Activated CD8-positive, alpha-beta memory T cell treated with anti-CD3 and anti-CD28 coated beads, Interleukin-2, amount 50 U/mL, for 1 hour (primary cell): Measurements from ENCODE around the gene PIGK.
"Not testable (repeated sequence)": the region's sequence is repeated elsewhere in the genome, so short reads cannot be mapped to it uniquely, and the experiment has no call there.

Experiments used
- DNase-seq: peaks from one replicate; pipeline ENCODE4 v3.0.0-alpha.2; 2020; ENCODE audit errors: extremely low read depth

The PIGK gene

DNA sequence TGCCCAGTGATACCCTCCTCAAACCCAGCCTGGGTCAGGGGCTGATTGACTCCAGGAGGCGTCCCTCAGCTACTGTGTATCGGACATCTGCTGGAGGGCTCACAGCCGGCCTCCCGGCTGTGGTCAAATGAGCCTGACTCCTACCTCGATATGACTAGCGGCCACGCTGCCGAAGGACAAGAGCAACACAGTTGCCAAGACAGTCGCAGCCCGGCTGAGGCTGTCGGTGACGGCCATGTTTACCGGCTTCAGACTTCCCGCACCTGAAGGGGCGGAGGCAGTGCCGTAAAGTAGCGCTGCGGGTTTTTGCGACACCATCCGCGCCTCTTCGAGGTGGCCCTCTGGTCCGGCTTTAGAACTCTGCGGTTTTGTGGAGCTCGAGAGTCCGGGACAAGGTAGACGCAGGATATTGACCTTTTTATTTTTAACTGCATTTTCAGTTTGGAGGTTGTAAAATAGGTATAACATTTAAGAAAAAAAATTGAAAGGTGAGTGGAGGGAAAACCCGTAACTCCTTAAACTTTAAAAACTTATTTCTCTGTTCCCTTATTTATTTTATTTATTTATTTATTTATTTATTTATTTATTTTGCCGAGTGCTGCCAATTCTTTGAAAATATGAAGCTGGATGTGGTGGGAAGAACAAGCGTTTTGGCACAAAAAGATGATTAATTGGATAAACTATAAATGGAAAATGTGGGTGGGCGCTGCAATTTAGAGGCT lies at the start of gene PIGK:
Gene PIGK (minus strand): TSS at position 265 of the 722 bp plus-strand sequence. CDS start 28 bp downstream, at position 237.
- peak; percentile 56 for DNase-seq

DNA sequence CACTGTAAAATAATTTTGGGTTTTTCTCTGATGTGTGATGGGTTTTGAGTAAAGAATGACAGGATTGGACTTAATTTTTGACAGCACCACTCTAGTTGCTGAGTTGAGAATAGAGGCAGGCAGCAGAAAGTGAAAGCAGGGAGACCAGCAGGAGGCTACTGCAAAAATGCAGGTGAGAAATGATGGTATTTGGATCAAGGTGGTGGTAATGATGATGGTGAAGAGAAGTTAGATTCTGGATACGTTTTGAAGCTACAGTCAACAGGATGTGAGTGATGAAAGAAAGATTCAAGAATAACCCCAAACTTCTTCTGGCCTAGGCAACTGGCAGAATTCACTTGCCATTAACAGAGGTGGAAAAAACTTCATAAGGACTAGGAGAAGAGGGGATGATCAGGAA lies 47.8 kb upstream of the PIGK start:
- no peak for DNase-seq

DNA sequence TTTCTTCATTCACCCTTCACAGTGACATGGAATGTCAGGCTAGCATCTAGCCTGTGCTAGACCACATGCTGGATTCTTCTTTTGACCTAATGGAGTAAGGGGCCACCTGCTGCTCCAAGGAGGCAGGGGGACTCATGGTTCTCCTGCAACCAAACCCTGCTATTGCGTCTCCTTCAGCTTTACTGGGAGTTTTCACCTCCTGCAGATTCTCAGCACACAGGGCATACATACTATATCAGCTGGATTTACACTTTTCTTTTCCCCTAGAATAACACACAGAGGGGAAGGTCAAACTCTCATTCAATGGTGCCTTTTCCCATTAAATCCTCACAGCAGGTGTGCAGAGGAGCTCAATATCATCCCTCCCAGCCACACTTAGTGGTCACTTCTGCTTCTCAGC lies 46.0 kb upstream of the PIGK start:
- no peak for DNase-seq

DNA sequence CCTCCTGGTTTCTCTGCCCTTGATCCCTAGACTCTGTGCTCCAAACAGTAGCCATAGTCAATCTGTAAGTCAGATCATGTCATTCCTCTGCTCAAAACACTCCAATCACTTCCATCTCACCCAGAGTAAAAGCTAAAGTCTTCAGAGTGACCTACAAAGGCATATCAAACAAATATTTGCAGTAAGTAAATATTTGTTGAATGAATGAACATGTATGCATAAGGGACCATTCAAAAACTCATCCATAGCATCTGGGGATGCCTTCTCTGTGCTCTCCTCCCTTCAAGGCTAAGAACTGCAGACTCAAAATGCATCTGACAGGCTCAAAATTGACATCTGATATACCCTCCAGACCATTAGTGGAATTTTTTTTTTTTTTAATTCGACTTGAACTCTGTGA lies 44.5 kb upstream of the PIGK start:
- DNase-seq, result no peak

DNA sequence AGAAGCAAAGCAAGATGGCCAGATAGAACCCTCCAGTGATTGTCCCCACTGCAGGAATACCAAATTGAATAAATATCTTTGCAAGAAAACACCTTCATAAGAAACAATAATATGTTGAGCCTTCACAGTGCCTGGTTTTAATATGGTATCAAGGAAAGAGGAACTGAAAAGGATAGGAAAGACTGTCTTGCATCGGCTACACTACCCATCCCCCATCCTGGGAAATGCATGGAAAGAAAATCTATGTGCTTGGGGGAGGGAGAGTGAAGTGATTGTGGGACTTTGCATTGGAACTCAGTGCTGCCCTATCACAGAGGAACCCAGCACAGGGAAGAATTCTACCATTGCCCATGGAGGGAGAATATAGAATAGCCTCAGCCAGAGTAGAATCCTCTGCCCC lies 34.0 kb upstream of the PIGK start:
- DNase-seq, result no peak

DNA sequence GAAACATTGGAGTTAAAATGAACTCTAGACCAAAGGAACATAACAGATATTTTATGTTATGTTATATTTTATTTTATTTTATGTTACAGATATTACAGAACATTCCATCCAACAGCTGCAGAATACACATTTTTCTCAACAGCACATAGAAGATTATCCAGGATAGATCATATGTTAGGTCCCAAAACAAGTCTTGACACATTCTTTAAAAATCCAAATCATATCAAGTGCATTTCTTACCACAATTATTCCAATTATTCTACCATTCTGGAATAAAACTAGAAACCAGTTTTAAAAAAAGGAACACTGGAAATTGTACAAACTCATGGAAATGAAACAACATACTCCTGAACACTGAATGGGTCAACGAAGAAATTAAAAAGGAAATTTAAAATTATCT lies 30.9 kb upstream of the PIGK start:
- DNase-seq, result no peak

DNA sequence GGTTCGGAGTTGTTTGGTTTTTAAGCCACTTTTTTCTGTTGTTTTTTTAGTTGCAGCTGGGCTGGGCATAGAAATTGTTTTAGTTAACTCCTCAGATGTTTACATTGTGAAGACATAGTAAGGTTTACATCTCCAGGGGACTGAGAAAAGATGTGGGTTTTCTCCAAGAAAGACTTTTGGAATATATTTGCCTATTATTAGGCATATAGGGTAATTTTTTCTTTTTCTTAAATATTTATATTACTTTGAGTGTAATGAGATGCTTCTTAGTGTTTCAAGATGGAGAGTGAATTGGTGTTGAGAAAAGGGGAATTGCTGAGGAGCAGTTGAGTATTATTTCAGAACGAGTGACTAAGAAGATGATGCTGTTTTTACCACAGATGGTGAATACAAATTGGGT lies 26.6 kb upstream of the PIGK start:
- DNase-seq, result no peak

DNA sequence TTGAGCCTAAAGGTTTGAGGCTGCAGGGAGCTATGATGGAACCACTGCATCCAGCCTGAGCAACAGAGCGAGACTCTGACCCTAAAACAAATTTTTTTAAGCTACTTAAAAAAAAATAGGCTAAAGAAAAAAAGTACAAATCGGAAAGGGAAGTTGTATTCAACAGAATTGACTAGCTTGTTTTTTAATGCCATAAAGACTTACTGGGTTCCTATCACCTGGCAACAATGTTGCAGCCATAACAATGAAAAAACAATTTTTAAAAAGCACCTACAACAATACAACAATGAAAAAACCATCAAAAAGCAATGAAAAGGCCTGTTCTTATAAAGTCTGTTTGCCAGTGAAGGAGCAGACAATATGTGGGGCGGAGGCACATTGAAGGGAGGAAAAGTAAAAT lies 20.1 kb upstream of the PIGK start:
- DNase-seq, result no peak

DNA sequence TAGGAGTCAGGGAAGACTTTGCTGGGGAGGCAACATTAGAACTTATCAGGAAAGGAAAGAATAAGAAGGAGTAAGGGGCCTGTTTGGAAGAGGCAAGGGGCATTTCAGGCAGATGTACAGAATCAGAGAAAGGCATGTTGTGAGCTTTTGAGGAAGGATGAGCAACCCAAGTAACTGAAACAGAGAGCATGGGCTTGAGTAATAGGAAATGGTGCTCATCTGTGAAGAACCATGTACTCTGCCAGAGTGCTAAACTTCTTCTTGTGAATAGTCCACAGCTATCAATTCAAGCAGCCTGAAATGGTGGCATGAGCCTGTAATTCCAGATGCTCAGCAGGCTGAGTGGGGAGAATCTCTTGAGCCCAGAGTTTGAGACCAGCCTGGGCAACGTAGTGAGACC lies 19.2 kb upstream of the PIGK start:
- no peak for DNase-seq

DNA sequence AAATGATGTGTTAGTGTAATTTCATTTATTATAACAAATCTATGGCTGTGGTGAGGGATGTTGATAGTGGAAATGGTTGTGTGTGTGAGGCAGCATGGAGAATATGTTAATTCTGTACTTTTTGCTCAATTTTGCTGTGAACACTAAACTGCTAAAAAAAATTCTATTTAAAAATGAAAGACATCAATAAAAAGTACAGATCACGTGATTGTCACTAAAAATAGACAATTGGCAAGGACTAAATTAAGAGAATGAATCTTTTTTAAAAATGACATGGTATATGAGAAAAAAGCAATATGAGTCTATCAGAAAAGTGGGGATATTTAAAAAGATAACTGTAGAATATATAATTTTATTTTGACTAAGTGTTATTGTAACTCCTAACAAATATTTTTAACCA lies 15.7 kb upstream of the PIGK start:
- no peak for DNase-seq

DNA sequence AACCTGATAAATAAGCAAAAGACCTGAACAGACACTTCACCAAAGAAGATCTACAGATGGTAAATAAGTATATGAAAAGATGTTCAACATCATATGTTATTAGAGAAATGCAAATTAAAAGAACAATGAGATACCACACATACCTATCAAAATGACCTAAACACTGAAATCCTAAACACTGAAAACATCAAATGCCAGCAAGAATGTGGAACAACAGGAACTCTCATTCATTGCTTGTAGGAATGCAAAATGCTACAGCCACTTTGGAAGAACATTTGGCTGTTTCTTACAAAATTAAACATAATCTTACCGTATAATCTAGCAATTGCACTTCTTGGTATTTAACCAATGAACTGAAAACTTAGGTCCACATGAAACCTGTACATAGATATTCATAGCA lies 14.9 kb upstream of the PIGK start:
- DNase-seq, result no peak

DNA sequence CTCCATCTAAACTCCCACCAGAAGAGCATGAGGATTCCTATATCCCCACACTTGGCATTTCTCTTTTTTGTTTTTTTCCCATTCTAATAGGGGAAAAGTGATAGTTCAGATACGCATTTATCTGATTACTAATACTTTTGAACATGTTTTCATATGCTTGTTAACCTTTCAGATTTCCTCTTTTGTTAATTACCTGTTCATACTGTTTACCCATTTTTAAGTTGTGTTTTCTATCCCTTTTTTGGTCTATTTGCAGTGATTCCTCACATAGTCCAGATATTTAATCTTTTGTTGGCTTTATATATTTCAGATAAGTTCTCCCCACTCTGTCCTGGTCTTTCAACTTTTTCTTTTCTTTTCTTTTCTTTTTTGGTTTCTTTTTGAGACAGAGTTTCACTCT lies 13.6 kb upstream of the PIGK start:
- no peak for DNase-seq

DNA sequence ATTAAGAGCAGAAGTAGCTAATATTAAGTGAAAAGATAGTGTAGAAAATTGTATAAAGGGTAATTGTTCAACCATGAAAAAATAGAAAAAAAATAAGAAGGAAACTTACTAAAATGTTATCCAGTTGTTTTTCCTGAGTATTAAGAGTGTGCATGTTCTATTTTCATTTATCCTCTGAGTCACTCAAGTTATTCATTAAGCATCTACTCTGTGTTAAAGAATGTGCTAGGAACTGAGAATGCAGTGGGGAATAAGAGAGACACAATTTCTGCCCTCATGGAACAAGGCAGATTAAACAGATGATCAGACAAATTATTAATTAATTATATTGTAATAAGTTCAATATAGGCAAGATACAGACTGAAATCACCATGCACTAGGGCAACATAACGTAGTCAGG lies 10.8 kb upstream of the PIGK start:
- no peak for DNase-seq

DNA sequence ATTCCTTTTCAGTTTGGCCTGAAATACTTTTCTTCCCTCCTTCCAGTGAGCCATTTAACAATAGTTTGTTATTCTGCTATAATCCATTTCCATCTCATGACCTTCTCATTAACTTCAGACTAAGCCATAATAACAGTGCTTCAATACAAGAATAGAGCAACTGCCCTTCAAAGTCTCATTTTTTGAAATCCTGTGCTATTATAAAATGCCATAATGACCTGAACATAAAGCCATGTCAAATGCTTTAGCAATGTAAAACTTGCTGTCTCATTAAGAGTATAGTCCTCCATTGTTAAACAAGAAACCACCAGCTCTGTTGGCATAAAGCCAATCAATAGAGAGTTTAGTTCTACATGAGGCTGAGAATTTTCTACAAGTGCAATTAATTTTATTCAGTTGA lies 9.6 kb upstream of the PIGK start:
- no peak for DNase-seq

DNA sequence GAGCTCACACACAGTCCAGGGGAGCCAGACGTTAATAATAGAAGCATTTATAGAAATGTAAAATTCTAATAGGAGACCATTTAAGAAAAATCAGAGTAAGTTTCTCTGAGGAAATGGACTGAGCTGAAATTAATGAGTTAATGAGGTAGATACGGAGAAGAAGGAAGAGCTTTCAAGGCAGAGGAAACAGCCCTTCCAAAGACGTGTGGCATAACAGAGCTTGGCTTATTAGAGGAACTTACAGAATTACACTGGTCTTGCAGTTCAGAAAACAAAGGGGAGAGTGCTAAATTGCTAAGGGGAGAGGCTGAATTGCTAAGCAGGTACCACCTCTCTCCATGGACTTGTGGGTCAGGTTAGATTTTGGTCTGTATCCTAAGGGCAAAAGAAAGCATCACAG lies 8.2 kb upstream of the PIGK start:
- DNase-seq, result no peak

DNA sequence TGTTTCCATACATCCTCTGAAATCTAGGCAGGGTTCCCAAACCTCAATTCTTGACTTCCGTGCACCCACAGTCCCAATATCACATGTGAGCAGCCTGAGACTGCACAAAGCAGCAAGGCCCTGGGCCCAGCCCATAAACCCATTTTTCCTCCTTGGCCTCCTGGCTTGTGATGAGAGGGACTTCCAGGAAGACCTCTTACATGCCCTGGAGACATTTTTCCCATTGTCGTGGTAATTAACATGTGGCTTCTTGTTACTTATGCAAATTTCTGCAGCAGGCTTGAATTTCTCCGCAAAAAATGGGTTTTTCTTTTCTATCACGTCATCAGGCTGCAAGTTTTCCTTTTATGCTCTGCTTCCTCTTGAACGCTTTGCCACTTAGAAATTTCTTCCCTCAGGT lies 3.3 kb upstream of the PIGK start:
- DNase-seq, result no peak

DNA sequence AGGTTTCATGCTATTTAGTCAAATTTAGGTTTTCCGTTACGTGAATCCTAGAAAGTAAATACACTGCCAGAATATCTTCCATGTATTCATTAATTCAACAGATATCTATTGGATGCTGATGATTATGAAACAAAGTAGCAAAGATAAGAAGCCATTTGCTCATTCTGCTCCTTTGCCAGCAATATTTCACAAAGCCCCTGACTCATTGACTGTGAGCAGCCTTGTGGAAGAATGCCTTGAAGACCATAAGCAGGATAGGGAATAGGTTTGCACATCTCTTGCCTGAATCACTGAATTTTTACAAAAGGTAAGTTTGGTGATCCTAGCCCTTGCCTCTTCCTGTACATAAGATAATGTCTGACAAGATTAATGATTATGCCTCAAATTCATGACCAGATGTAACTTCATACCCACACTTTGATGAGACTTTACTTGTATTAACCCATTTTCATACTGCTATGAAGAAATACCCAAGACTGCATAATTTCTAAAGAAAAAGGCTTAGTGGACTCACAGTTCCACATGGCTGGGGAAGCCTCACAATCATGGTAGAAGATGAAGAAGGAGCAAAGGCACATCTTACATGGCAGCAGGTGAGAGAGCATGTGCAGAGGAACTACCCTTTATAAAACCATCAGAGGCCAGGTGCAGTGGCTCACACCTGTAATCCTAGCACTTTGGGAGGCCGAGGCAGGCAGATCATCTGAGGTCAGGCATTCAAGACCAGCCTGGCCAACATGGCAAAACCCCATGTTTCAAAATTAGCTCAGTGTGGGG lies 1.6 kb upstream of the PIGK start:
- no peak for DNase-seq

DNA sequence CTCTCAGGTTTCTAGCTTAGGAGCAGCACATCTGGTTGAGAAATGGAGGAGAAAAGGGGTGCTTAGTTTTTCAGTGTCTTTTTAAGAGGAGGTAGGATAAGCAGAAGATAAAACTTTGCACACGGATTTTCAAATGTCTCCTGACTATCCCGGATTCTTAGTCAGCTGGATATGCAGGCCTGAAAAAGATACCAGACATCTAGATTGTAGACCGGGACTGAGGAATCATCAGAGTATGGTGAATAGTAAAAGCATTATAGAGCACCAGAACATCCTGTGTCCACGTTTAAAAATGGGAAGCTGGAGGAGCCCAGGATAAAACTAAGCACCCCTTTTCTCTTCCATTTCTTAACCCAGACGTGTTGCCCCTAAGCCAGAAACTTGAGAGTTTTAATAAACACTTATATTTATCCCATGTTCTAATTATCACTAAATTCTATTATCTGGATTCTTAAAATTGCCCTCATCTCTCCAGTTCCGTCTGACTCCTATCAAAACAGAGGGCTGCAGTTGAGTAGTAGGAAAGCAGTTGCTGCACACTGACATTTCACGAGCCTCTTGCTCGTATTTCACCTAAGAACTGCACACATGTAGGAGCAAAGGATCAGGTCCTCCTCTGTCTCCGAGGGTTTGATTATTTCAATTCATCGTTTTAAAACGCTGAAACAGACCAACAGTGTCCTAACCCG lies 609 bp downstream of the PIGK start:
- no peak for DNase-seq

DNA sequence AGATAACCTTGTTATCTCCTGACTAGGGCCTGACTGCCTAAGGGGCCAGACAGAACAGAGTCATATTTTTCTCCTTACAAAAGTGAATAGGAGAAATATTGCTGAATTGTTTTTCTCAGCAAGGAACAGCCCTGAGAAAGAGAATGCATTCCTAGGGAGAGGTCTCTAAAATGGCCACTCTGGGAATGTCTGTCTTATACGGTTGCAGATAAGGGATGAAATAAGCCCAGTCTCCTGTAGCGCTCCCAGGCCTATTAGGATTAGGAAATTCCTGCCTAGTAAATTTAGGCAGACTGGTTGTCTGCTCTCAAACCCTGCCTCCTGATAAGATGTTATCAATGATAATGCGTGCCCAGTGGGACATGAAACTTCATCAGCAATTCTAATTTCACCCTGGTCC lies 15.2 kb downstream of the PIGK start:
- DNase-seq, result not testable (repeated sequence)

DNA sequence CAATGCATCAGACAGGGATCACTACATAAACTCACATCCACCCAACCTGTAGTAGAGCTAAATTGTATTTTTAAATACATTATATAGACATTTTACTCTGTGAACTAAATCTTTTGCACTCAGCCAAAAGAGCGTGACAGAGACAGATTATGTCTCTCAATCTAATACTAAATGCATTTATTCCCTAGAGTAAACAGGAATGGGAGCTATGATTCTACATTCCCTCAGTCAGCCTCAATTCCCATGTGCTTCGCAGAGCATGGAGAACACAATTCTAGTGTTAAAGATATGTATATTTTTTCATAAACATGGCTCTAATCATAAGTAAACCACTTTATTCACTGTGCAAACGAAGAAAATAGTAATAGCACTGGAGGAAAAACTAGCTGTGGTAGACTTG lies 16.5 kb downstream of the PIGK start:
- DNase-seq, result no peak

DNA sequence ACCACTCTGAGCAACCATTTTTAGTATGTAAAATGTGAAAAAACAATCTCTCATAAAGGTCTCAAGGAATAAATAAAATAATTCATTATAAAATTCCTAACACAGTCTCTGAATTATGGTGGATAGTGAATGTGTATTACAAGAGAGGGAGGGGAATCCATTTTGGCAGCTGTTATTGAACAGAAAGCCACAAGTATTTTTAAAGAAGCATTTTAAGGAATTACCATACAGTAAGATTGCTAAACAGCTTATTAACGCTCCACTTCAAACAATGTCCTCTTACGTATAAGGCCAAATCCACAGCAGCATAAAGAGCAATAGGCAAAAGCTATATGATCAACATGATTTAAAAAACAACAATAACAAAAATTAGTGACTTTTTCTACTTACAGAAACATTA lies 18.4 kb downstream of the PIGK start:
- no peak for DNase-seq

DNA sequence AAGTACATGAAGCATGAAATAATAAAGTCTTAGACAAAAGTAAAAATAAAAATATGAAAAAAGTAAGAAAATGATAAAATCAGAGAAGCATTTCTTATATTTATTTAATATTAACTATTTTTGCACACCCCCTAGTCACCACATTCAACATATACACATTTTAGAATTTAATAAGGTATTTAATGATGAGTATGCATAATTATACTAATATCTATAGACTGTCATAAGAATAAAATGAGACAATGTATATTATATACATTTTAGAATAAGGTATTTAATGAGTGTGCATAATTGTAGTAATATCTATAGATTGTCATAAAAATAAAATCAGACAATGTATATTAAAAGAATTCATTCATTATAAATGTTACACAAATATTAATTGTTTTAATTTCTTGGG lies 18.9 kb downstream of the PIGK start:
- no peak for DNase-seq

DNA sequence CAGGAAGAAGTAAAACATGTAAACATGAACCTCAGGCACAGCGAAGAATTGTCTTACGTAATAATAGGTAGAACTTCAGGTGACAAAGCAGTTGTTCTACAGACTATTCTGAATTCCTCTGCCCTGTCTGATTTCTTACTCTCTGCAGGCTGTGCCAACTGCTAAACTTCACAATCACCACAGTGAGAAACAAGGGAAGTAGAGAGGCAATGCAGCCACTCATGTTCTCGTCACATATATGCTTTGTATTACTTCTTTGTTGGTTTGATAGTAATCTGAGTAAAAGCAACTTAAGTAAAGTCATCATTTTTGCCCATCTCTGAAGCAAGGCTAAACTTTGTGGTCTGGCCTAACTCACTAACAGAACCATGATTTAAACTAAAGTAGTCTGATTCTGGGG lies 21.9 kb downstream of the PIGK start:
- DNase-seq, result no peak
